ENCODE data around the gene ACTBL2. TPM values are rescaled to one million over a fixed set of nuclear protein-coding genes. Genes with fewer than 3 reads are reported as not detected.

The ACTBL2 gene
- total and polyA plus RNA-seq, 2 of the 13 experiments (the other 11 are each of a cell fraction or from before 2014, with no cell fraction given), result not detected

DNA sequence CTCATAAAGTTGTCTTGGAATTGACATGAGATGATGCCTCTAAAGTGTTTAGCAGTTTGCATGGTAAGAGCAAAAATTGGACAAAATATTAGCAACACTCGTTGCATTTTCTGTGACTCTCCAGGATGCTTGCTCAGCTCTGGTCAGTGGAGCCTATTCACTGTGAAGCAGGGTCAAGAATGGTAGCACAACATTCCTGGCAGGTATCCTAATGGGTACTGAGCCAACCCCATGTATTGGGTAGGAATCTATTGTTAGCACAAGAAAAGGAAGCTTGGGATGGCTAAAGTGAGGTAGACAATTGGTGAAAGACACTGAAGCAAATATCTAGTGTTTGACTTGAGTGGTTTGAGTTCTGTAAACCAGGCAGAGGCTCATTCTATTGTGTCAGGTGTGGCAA lies 10.4 kb upstream of the ACTBL2 start (continued):
- TF ChIP-seq ZNF800 (CRISPR knock-in tag; IDR thresholded peaks at IDR 0.05), result no peak
- TF ChIP-seq, protein P1, sequence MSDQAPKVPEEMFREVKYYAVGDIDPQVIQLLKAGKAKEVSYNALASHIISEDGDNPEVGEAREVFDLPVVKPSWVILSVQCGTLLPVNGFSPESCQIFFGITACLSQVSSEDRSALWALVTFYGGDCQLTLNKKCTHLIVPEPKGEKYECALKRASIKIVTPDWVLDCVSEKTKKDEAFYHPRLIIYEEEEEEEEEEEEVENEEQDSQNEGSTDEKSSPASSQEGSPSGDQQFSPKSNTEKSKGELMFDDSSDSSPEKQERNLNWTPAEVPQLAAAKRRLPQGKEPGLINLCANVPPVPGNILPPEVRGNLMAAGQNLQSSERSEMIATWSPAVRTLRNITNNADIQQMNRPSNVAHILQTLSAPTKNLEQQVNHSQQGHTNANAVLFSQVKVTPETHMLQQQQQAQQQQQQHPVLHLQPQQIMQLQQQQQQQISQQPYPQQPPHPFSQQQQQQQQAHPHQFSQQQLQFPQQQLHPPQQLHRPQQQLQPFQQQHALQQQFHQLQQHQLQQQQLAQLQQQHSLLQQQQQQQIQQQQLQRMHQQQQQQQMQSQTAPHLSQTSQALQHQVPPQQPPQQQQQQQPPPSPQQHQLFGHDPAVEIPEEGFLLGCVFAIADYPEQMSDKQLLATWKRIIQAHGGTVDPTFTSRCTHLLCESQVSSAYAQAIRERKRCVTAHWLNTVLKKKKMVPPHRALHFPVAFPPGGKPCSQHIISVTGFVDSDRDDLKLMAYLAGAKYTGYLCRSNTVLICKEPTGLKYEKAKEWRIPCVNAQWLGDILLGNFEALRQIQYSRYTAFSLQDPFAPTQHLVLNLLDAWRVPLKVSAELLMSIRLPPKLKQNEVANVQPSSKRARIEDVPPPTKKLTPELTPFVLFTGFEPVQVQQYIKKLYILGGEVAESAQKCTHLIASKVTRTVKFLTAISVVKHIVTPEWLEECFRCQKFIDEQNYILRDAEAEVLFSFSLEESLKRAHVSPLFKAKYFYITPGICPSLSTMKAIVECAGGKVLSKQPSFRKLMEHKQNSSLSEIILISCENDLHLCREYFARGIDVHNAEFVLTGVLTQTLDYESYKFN (CRISPR knock-in tag; conservative IDR thresholded peaks at IDR 0.05), result no peak
- no peak for TF ChIP-seq PBX3 (CRISPR knock-in tag; IDR thresholded peaks at IDR 0.05; ENCODE audit: borderline replicate concordance)
- no peak for TF ChIP-seq ZFYVE20 (CRISPR knock-in tag; IDR thresholded peaks at IDR 0.05; ENCODE audit: borderline replicate concordance, low read depth)
- TF ChIP-seq, protein P2, sequence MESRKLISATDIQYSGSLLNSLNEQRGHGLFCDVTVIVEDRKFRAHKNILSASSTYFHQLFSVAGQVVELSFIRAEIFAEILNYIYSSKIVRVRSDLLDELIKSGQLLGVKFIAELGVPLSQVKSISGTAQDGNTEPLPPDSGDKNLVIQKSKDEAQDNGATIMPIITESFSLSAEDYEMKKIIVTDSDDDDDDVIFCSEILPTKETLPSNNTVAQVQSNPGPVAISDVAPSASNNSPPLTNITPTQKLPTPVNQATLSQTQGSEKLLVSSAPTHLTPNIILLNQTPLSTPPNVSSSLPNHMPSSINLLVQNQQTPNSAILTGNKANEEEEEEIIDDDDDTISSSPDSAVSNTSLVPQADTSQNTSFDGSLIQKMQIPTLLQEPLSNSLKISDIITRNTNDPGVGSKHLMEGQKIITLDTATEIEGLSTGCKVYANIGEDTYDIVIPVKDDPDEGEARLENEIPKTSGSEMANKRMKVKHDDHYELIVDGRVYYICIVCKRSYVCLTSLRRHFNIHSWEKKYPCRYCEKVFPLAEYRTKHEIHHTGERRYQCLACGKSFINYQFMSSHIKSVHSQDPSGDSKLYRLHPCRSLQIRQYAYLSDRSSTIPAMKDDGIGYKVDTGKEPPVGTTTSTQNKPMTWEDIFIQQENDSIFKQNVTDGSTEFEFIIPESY (CRISPR knock-in tag; IDR thresholded peaks at IDR 0.05), result no peak
- no peak for TF ChIP-seq CCDC6 (CRISPR knock-in tag; IDR thresholded peaks at IDR 0.05)
- TF ChIP-seq SIN3B (IDR thresholded peaks at IDR 0.05; ENCODE audit: low read length), result no peak
- no peak for TF ChIP-seq MAFG (CRISPR knock-in tag; IDR thresholded peaks at IDR 0.05)
- no peak for TF ChIP-seq ZNF598 (CRISPR knock-in tag; IDR thresholded peaks at IDR 0.05; ENCODE audit: borderline replicate concordance)
- TF ChIP-seq GPN1 (CRISPR knock-in tag; IDR thresholded peaks at IDR 0.05; ENCODE audit: borderline replicate concordance), result no peak
- TF ChIP-seq ZNF264 (CRISPR knock-in tag; IDR thresholded peaks at IDR 0.05), result no peak

All from HepG2 (cell line).